Measurements from ENCODE around the gene SPATA2L. TPM values are rescaled to one million over a fixed set of nuclear protein-coding genes. Genes with fewer than 3 reads are reported as not detected.

SPATA2L gene
- total and polyA plus RNA-seq, 10 of the 15 experiments (the other 5 are each of a cell fraction or from before 2014, with no cell fraction given), result 0.20 to 6.9 (median 3.9) TPM; not detected in 1

DNA sequence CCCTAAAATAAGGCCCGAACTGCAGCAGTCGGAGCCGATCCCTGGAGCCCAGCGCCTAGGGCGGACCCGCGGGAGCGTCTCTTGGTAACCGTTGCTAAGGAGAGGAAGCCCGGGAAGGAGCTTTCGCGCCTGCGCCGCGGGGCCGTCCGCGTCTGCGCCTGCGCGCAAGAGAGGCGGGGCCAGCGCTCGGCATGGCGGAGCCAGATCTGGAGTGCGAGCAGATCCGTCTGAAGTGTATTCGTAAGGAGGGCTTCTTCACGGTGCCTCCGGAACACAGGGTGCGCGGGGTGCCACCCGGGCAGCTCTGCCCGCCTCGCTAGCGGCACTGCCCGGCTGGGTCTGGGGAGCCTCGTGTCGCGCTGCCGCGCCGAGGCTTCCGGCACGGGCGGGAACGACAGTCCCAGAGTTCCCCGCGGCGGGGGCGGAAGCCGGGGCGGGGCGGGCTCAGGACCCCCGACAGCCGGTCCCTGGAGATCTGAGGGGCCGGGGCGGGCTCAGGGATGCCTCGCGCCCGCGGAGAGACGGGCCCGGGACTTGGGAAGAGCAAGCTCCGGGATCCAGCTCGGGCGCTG is 14.9 kb downstream of the SPATA2L start, which contains the start of gene CDK10:
Gene CDK10 (plus strand): TSS at position 170 of the 572 bp plus-strand sequence. CDS start 22 bp downstream, at position 192.
- Histone ChIP-seq H3K27ac (ENCODE audit: control insufficient read depth, insufficient read depth) (peak within 1 kb of the TSS; percentile 93), H2AFZ (ENCODE audit: control insufficient read depth, low read depth, low read length) (peak within 1 kb of the TSS; percentile 97), H3K9me3 (replicated peaks; ENCODE audit: control insufficient read depth, insufficient read depth, low read length) (no peaks in the 10 kb centered on the region; the same call in 2 of the 3 replicates), H3K9ac (ENCODE audit: control insufficient read depth, insufficient read depth, low read length) (peak within 1 kb of the TSS; percentile 87), H3K4me2 (ENCODE audit: control insufficient read depth, insufficient read depth) (peak within 1 kb of the TSS; percentile 88), H3K36me3 (ENCODE audit: control insufficient read depth in 2 of 2, insufficient read depth in 2 of 2, low read length in 1 of 2) (peaks cover 0 to 3% of the 10 kb centered on the region in 2 experiments; a peak in 3 of 4 replicates), H3K79me2 (ENCODE audit: control insufficient read depth, insufficient read depth, low read length) (peaks cover 11% of the 10 kb centered on the region), H3K4me1 (ENCODE audit: control insufficient read depth, insufficient read depth, low read length) (peaks cover 6% of the 10 kb centered on the region; the same call in 1 of the 2 replicates), H4K20me1 (ENCODE audit: control insufficient read depth, insufficient read depth) (no peaks in the 10 kb centered on the region), H3K27me3 (replicated peaks in 1 of 2; ENCODE audit: control insufficient read depth in 2 of 2, insufficient read depth in 2 of 2, low read length in 1 of 2) (no peaks in the 10 kb centered on the region), H3K4me3 (peak within 1 kb of the TSS; percentile 88)
- ChIA-PET POLR2A (interaction anchor here (0.5 to 2.1 kb wide), 6 partner anchors 9 to 337 kb away, joined by 3 to 19 read pairs (median 4); partner anchors contain the start of genes CHMP1A, SPATA33, TCF25 and VPS9D1), SMC1A (ENCODE audit: uncharacterized antibody, unreplicated experiment) (interaction anchor here (1.2 to 1.6 kb wide), 2 partner anchors 13 to 29 kb away, joined by 6 to 8 read pairs; partner anchors contain the start of genes CHMP1A and SPATA33), CTCF (interaction anchor here (0.8 to 1.5 kb wide), 5 partner anchors 13 to 225 kb away, joined by 3 to 12 read pairs (median 3); no protein-coding TSS in a partner anchor), RAD21 (ENCODE audit: unreplicated experiment) (interaction anchor here (1.5 kb wide), 1 partner anchor 14 kb away, joined by 19 read pairs; the partner anchor contains the start of gene SPATA2L)
- FAIRE-seq (peak; percentile 76), DNase-seq (ENCODE audit: low read depth, low spot score) (peak; percentile 61), ATAC-seq (peak; percentile 94)
- under 1% methylated on average over 67 of the region's 67 CpGs for WGBS (ENCODE audit: insufficient coverage, insufficient replicate concordance, low lambda C conversion rate, missing lambda C conversion rate)
- intact Hi-C loops (cut with micrococcal nuclease; ENCODE audit: unreplicated experiment), result no loop called here
- no TSS peak for BruUV-seq (replicated peaks)
- in situ Hi-C loops (cut with MboI), result no loop called here
- TF ChIP-seq NFYA (IDR thresholded peaks at IDR 0.05; ENCODE audit: borderline replicate concordance, low read depth, low read length) (no peak), BHLHE40 (IDR thresholded peaks at IDR 0.05; ENCODE audit: borderline replicate concordance in 1 of 2, low read depth in 2 of 2, low read length in 1 of 2) (peak; percentile 63 to 95; a peak in 3 of 4 replicates), PAX8 (IDR thresholded peaks at IDR 0.05) (no peak), BACH1 (IDR thresholded peaks at IDR 0.05; ENCODE audit: borderline replicate concordance) (peak; percentile 74; the same call in 1 of the 2 replicates), HDAC6 (IDR thresholded peaks at IDR 0.05; ENCODE audit: unreplicated experiment) (no peak), ZNF274 (IDR thresholded peaks at IDR 0.05; ENCODE audit: insufficient read depth, insufficient read length) (no peak), SMAD5 (IDR thresholded peaks at IDR 0.05; ENCODE audit: low read depth) (peak; percentile 92), SIX5 (IDR thresholded peaks at IDR 0.05; ENCODE audit: low read depth, low read length, severe bottlenecking) (peak; percentile 9), STAT1 (conservative IDR thresholded peaks at IDR 0.05) (0 out of 2 replicates have a peak, but pooled peaks have one; percentile 42), BRCA1 (IDR thresholded peaks at IDR 0.05; ENCODE audit: low read depth, low read length) (no peak), PML (IDR thresholded peaks at IDR 0.05; ENCODE audit: low read length) (peak; percentile 96), RAD21 (IDR thresholded peaks at IDR 0.05; ENCODE audit: insufficient read depth, low read depth, low read length) (no peak), RAD51 (IDR thresholded peaks at IDR 0.05) (no peak)
- TF ChIP-seq, protein P1, sequence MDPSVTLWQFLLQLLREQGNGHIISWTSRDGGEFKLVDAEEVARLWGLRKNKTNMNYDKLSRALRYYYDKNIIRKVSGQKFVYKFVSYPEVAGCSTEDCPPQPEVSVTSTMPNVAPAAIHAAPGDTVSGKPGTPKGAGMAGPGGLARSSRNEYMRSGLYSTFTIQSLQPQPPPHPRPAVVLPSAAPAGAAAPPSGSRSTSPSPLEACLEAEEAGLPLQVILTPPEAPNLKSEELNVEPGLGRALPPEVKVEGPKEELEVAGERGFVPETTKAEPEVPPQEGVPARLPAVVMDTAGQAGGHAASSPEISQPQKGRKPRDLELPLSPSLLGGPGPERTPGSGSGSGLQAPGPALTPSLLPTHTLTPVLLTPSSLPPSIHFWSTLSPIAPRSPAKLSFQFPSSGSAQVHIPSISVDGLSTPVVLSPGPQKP (IDR thresholded peaks at IDR 0.05; ENCODE audit: low read depth, low read length), result peak; percentile 48; the same call in 1 of the 2 replicates
- TF ChIP-seq, protein P2, sequence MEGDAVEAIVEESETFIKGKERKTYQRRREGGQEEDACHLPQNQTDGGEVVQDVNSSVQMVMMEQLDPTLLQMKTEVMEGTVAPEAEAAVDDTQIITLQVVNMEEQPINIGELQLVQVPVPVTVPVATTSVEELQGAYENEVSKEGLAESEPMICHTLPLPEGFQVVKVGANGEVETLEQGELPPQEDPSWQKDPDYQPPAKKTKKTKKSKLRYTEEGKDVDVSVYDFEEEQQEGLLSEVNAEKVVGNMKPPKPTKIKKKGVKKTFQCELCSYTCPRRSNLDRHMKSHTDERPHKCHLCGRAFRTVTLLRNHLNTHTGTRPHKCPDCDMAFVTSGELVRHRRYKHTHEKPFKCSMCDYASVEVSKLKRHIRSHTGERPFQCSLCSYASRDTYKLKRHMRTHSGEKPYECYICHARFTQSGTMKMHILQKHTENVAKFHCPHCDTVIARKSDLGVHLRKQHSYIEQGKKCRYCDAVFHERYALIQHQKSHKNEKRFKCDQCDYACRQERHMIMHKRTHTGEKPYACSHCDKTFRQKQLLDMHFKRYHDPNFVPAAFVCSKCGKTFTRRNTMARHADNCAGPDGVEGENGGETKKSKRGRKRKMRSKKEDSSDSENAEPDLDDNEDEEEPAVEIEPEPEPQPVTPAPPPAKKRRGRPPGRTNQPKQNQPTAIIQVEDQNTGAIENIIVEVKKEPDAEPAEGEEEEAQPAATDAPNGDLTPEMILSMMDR (IDR thresholded peaks at IDR 0.05 in 2 of 3, conservative IDR thresholded peaks at IDR 0.05 in 1 of 3; ENCODE audit: control insufficient read depth in 2 of 3, extremely low read depth in 1 of 3, insufficient read depth in 1 of 3, low read depth in 3 of 3, low read length in 3 of 3), result no peak
- TF ChIP-seq, protein P3, sequence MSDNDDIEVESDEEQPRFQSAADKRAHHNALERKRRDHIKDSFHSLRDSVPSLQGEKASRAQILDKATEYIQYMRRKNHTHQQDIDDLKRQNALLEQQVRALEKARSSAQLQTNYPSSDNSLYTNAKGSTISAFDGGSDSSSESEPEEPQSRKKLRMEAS (IDR thresholded peaks at IDR 0.05; ENCODE audit: low read depth, low read length), result peak; percentile 79
- TF ChIP-seq, protein P4, sequence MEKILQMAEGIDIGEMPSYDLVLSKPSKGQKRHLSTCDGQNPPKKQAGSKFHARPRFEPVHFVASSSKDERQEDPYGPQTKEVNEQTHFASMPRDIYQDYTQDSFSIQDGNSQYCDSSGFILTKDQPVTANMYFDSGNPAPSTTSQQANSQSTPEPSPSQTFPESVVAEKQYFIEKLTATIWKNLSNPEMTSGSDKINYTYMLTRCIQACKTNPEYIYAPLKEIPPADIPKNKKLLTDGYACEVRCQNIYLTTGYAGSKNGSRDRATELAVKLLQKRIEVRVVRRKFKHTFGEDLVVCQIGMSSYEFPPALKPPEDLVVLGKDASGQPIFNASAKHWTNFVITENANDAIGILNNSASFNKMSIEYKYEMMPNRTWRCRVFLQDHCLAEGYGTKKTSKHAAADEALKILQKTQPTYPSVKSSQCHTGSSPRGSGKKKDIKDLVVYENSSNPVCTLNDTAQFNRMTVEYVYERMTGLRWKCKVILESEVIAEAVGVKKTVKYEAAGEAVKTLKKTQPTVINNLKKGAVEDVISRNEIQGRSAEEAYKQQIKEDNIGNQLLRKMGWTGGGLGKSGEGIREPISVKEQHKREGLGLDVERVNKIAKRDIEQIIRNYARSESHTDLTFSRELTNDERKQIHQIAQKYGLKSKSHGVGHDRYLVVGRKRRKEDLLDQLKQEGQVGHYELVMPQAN (conservative IDR thresholded peaks at IDR 0.05), result peak; percentile 95
